Lower leg skin (tissue), 3 donors: ENCODE data around the gene CNIH2.

ENCODE experiments used
- CTCF ChIP-seq, 3 donors: fragments of 450-650 bp; IDR thresholded peaks; one replicate each; pipeline ENCODE4 v1.5.1; 2016; ENCODE audit warnings: antibody characterized with exemption in 3 of 3, mild to moderate bottlenecking in 3 of 3, moderate library complexity in 2 of 3
- POLR2A ChIP-seq, 2 donors: fragments of 450-650 bp; IDR thresholded peaks; one replicate each; pipeline ENCODE4 v1.6.1; 2016 to 2017; ENCODE audit warnings: antibody characterized with exemption in 2 of 2, mild to moderate bottlenecking in 1 of 2, moderate library complexity in 1 of 2

GRCh38 chr11:66268952-66269905 is 8.7 kb upstream of the CNIH2 start:
- TF ChIP-seq POLR2A (IDR thresholded peaks at IDR 0.05), result no peak
- TF ChIP-seq CTCF (IDR thresholded peaks at IDR 0.05), result no peak
